ENCODE data around the gene OR2D2.

Gene OR2D2

GRCh38 chr11:6875761-6876160 is 16.5 kb downstream of the OR2D2 start:
- TF ChIP-seq FOXP2 (optimal IDR thresholded peaks at IDR 0.05; ENCODE audit: borderline replicate concordance, extremely low read depth, extremely low read length, insufficient read depth) (no peak), REST (IDR thresholded peaks at IDR 0.05; ENCODE audit: insufficient read depth in 1 of 2, low read depth in 2 of 2, low read length in 2 of 2) (peak in 1 of 2 experiments; percentile 76; a peak in 2 of 4 replicates)

- no peak for TF ChIP-seq FOXP2 (optimal IDR thresholded peaks at IDR 0.05; ENCODE audit: borderline replicate concordance, extremely low read depth, extremely low read length, insufficient read depth)
- TF ChIP-seq TAF1 (IDR thresholded peaks at IDR 0.05; ENCODE audit: borderline replicate concordance, insufficient read depth, low read length): no peak
- TF ChIP-seq REST (IDR thresholded peaks at IDR 0.05; ENCODE audit: insufficient read depth in 1 of 2, low read depth in 2 of 2, low read length in 2 of 2): no peak
- TF ChIP-seq POLR2AphosphoS5 (IDR thresholded peaks at IDR 0.05; ENCODE audit: low read depth, low read length): no peak
- TF ChIP-seq SIN3A (IDR thresholded peaks at IDR 0.05; ENCODE audit: borderline replicate concordance, insufficient read depth, low read length): no peak
These were observed 21.0 kb downstream of the OR2D2 start for GRCh38 chr11:6871278-6871677.

GRCh38 chr11:6864438-6864837 is 27.9 kb downstream of the OR2D2 start:
- TF ChIP-seq POLR2AphosphoS5 (IDR thresholded peaks at IDR 0.05; ENCODE audit: low read depth, low read length): no peak
- no peak for TF ChIP-seq SIN3A (IDR thresholded peaks at IDR 0.05; ENCODE audit: borderline replicate concordance, insufficient read depth, low read length)
- TF ChIP-seq TAF1 (IDR thresholded peaks at IDR 0.05; ENCODE audit: borderline replicate concordance, insufficient read depth, low read length): no peak
- no peak for TF ChIP-seq REST (IDR thresholded peaks at IDR 0.05; ENCODE audit: insufficient read depth in 1 of 2, low read depth in 2 of 2, low read length in 2 of 2)
- TF ChIP-seq FOXP2 (optimal IDR thresholded peaks at IDR 0.05; ENCODE audit: borderline replicate concordance, extremely low read depth, extremely low read length, insufficient read depth): no peak

GRCh38 chr11:6862961-6863360 is 29.3 kb downstream of the OR2D2 start, which contains the start of gene OR10A2:
Gene OR10A2 (plus strand): TSS chr11:6863057. CDS start chr11:6869755, 6,698 bp downstream.
- TF ChIP-seq SIN3A (IDR thresholded peaks at IDR 0.05; ENCODE audit: borderline replicate concordance, insufficient read depth, low read length) (no peak), TAF1 (IDR thresholded peaks at IDR 0.05; ENCODE audit: borderline replicate concordance, insufficient read depth, low read length) (no peak), POLR2AphosphoS5 (IDR thresholded peaks at IDR 0.05; ENCODE audit: low read depth, low read length) (no peak), REST (IDR thresholded peaks at IDR 0.05; ENCODE audit: insufficient read depth in 1 of 2, low read depth in 2 of 2, low read length in 2 of 2) (no peak), FOXP2 (optimal IDR thresholded peaks at IDR 0.05; ENCODE audit: borderline replicate concordance, extremely low read depth, extremely low read length, insufficient read depth) (no peak)

- TF ChIP-seq REST (IDR thresholded peaks at IDR 0.05; ENCODE audit: insufficient read depth in 1 of 2, low read depth in 2 of 2, low read length in 2 of 2) (no peak), SIN3A (IDR thresholded peaks at IDR 0.05; ENCODE audit: borderline replicate concordance, insufficient read depth, low read length) (no peak), TAF1 (IDR thresholded peaks at IDR 0.05; ENCODE audit: borderline replicate concordance, insufficient read depth, low read length) (no peak), FOXP2 (optimal IDR thresholded peaks at IDR 0.05; ENCODE audit: borderline replicate concordance, extremely low read depth, extremely low read length, insufficient read depth) (no peak), POLR2AphosphoS5 (IDR thresholded peaks at IDR 0.05; ENCODE audit: low read depth, low read length) (no peak)
These were observed 35.4 kb downstream of the OR2D2 start for GRCh38 chr11:6856871-6857270.

Data from PFSK-1 (cell line).